Measurements from ENCODE around the gene PON2. TPM values are rescaled to one million over a fixed set of nuclear protein-coding genes. Genes with fewer than 3 reads are reported as not detected.
A peak's percentile ranks its signal among the peaks of the same experiment; 100 is the strongest.

The PON2 gene
- total RNA-seq: 10 to 100 TPM; 41.8 to 91.0 (median 75.8) TPM

DNA sequence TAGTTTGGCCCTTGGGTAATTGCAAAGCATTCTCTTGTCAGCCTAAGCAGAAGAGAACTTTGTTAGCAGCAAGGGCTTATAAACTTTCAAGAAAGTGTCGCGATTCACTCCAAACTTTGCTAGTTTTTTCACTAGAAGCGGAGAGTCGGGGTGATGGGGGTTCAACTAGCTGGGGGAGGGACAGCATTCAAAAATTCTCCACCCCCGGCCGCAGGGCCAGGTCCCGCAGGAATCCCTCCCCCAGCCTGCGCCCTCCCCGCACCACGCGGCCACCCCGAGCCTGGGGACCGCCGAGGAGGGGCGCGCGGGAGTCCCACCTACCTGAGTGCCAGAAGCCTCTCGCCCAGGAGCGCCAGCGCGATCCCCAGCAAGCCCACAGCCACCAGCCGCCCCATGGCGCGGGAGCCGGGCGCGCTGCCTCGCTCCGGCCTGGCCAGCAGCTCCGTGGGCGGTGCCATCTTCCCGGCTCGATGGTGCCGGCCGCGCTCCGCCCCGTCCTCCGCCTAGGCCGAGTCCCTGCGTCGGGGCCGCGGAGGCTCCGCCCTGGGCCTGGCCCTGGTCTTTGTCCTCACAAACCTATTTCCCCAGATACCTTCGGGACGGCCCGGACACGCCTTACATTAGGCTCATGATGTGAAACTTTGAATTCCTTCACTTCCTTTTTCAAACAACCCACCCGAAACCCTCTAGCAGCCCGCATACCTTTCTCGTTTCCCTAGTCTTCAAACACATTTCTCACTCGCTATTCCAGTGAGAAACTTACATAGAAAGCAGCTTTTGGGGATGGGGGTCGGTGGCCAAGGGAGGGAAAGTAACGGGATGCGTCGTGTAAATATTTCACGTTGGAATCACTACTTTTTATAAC is at the start of gene PON2:
TSS of gene PON2 (minus strand) at position 472 of the 865 bp plus-strand sequence. CDS start at position 395, 77 bp downstream.
- Histone ChIP-seq H3K27me3 (no peaks in the 10 kb centered on the region), H3K27ac (peak within 1 kb of the TSS; percentile 88 to 97), H3K36me3 (no peaks in the 10 kb centered on the region), H3K4me3 (peak within 1 kb of the TSS; percentile 61 to 75), H3K9me3 (no peaks in the 10 kb centered on the region), H3K4me1 (no peaks in the 10 kb centered on the region)
- peak; percentile 65 to 78 for DNase-seq
- intact Hi-C loops (cut with DNase I; ENCODE audit: low total_unique reads): no loop called here
- TF ChIP-seq, protein P1, sequence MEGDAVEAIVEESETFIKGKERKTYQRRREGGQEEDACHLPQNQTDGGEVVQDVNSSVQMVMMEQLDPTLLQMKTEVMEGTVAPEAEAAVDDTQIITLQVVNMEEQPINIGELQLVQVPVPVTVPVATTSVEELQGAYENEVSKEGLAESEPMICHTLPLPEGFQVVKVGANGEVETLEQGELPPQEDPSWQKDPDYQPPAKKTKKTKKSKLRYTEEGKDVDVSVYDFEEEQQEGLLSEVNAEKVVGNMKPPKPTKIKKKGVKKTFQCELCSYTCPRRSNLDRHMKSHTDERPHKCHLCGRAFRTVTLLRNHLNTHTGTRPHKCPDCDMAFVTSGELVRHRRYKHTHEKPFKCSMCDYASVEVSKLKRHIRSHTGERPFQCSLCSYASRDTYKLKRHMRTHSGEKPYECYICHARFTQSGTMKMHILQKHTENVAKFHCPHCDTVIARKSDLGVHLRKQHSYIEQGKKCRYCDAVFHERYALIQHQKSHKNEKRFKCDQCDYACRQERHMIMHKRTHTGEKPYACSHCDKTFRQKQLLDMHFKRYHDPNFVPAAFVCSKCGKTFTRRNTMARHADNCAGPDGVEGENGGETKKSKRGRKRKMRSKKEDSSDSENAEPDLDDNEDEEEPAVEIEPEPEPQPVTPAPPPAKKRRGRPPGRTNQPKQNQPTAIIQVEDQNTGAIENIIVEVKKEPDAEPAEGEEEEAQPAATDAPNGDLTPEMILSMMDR (IDR thresholded peaks at IDR 0.05): peak in 1 of 4 experiments; percentile 9
- TF ChIP-seq POLR2A (IDR thresholded peaks at IDR 0.05): peak; percentile 43 to 61

DNA sequence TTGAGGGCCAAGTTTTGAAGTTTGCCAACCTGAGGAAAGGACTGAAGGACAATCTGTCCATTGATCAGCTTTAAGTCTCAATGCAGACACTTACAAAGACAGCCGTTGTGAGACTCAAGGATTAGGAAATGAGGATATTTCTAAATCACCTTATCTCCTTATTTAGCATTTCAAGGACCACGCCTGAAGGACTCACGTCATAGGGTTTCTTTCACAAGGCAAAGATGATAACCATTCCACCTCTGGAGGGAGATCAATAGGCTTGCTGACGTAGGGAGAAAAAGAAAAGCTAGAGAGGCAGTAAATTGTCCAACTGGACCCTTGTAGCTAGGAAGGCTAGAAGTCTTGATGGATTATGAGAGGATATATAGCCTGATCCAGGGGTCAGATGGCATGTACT is 47.6 kb upstream of the PON2 start:
- Histone ChIP-seq H3K36me3 (no peaks in the 10 kb centered on the region), H3K9me3 (no peaks in the 10 kb centered on the region), H3K4me3 (no peak overlapping the region), H3K27me3 (no peaks in the 10 kb centered on the region), H3K27ac (no peak overlapping the region), H3K4me1 (no peaks in the 10 kb centered on the region)
- TF ChIP-seq POLR2A (IDR thresholded peaks at IDR 0.05): no peak
- TF ChIP-seq, protein P1 (IDR thresholded peaks at IDR 0.05): no peak
- intact Hi-C loops (cut with DNase I; ENCODE audit: low total_unique reads): no loop called here
- no peak for DNase-seq

DNA sequence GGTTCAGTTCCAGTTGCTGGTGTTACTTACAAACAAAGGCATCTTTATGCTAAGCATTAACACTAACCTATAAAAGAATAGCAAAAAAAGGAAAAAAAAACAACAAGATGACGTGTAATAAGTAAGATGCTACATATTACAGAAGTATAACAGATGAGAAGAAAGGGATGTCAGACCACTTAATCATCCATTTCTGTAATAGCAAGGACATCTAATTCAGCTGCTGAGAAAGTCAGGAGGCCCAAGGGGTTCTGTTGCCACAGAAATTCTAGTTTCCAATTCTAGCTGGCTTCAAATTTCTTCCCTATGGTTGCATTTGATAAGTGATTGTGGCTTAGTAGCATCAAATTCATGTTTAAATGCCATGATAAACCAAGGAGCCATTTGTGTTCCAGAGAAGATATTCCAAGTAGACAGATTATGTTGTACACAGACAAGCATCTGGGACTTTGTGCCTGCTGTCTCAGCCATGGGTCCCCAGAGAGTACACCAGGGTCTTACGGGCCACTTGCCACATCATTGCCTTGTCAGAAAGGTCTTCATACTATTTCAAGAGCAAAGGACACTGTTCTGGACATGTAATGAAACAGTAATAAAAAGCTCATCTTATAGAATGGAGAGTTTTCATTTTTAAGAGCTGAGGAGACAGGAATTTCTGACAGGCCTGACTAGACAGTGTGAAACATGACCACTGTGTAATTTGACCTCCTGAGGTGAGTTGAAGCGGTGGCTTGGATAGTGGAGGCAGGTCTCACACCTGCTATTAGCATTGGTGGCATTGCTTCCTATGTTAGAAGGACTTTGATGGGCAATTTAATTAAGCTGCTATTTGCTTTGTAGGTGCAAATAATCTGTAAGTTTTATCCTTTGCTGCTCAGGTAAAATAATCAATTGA is 46.7 kb upstream of the PON2 start:
- Histone ChIP-seq H3K4me1 (no peaks in the 10 kb centered on the region), H3K9me3 (no peaks in the 10 kb centered on the region), H3K27me3 (no peaks in the 10 kb centered on the region), H3K36me3 (no peaks in the 10 kb centered on the region), H3K4me3 (no peak overlapping the region), H3K27ac (no peak overlapping the region)
- DNase-seq: no peak
- intact Hi-C loops (cut with DNase I; ENCODE audit: low total_unique reads): no loop called here
- TF ChIP-seq, protein P1 (IDR thresholded peaks at IDR 0.05): no peak
- TF ChIP-seq POLR2A (IDR thresholded peaks at IDR 0.05): no peak

DNA sequence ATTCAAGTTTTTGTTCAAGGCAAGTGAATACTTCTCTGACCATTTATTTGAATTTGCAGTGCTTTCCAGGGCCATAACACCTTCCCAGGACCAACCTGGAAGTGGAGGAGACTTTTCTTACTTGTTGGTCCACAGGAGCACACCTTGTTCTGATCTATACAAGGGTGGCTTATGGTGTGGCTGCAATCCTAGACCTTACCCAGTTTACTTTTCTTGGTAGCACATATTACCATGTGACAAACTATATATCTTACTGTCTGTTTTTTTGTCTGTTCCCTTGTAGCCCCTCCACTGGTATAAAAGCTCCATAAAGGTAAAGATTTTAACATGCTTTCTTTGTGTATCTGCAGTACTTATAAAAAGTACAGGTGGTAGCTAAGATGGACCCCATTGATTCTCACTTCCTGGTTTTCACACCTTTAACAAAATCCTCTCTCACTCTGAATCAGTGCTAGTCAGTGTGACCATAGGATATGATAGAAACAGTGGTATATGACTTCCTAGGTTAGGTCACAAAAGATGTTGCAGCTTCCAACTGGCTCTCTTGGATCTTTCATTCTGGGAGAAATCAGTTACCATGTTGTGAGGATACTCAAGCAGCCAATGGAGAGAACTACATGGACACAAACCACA is 45.3 kb upstream of the PON2 start:
- H3K27ac ChIP-seq: no peak overlapping the region
- H3K36me3 ChIP-seq: no peaks in the 10 kb centered on the region
- intact Hi-C loops (cut with DNase I; ENCODE audit: low total_unique reads): no loop called here
- H3K9me3 ChIP-seq: no peaks in the 10 kb centered on the region
- DNase-seq: no peak
- H3K4me3 ChIP-seq: no peak overlapping the region
- no peaks in the 10 kb centered on the region for H3K27me3 ChIP-seq
- TF ChIP-seq, protein P1 (IDR thresholded peaks at IDR 0.05): no peak
- TF ChIP-seq POLR2A (IDR thresholded peaks at IDR 0.05): no peak
- H3K4me1 ChIP-seq: no peaks in the 10 kb centered on the region

Data from uterus (tissue), 4 donors.